ENCODE data around the gene ARHGEF9.

- TF ChIP-seq MAX (IDR thresholded peaks at IDR 0.05; ENCODE audit: low read depth, low read length), result no peak
- TF ChIP-seq BCL11A (IDR thresholded peaks at IDR 0.05; ENCODE audit: low read depth, low read length), result no peak
- TF ChIP-seq RAD21 (IDR thresholded peaks at IDR 0.05; ENCODE audit: insufficient read depth, low read depth, low read length), result no peak
- TF ChIP-seq CTCF (IDR thresholded peaks at IDR 0.05 in 2 of 3, conservative IDR thresholded peaks at IDR 0.05 in 1 of 3; ENCODE audit: control insufficient read depth in 2 of 3, extremely low read depth in 1 of 3, insufficient read depth in 1 of 3, low read depth in 3 of 3, low read length in 3 of 3), result no peak
- no peak for TF ChIP-seq BHLHE40 (IDR thresholded peaks at IDR 0.05; ENCODE audit: borderline replicate concordance in 1 of 2, low read depth in 2 of 2, low read length in 1 of 2)
- TF ChIP-seq ZBTB40 (IDR thresholded peaks at IDR 0.05; ENCODE audit: borderline replicate concordance), result no peak
- TF ChIP-seq YBX1 (IDR thresholded peaks at IDR 0.05), result no peak
- no peak for TF ChIP-seq CREB1 (IDR thresholded peaks at IDR 0.05; ENCODE audit: low read depth)
- TF ChIP-seq YY1 (IDR thresholded peaks at IDR 0.05; ENCODE audit: low read depth, low read length), result no peak
These were observed 132.8 kb downstream of the ARHGEF9 start for GRCh38 chrX:63652086-63652765.
